Measurements from ENCODE around the gene RAI1. TPM values are rescaled to one million over a fixed set of nuclear protein-coding genes. Genes with fewer than 3 reads are reported as not detected.

RAI1 gene
- total RNA-seq, 2 experiments from 2014 or later, result 17.1 to 49.4 TPM

DNA sequence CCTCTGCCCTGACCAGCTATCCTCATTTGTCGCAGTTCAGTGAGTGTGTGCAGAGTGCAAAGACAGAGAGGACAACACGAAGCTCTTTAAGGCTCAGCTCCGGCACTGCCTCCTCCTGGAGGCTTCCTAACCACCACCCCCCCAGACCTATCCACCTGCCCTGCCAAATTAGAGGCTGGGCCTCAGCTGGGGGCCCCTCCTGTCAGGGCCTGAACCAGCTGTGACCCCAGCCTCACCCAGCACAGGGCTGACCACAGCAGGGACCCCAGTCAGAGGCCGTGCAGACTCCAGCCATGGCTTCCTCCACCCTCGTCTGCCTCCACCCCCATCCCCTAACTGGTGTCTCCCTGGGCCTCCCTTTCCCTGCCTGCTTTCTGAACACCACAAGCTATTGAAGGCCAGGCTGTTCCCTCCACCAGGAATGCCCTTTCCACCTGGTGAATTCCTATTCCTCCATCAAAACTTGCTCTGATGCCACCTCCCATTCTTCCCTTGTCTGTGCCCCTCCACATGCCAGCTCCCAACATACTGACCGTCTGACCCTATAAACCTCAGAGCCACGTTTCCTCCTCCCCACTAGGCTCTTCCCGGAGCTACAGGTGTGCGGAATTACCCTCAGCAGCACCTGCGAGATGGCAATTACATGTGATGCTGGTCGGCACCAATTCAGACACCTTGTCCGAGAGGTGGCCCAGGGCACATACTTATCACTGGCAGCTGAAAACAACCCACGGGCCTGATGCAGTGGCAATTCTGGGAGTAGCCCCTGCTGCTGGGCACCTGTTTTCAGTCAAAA is 146.8 kb downstream of the RAI1 start:
- Histone ChIP-seq H2AFZ (ENCODE audit: low read length) (no peak overlapping the region), H3K9me2 (ENCODE audit: insufficient read depth, low read length) (no peaks in the 10 kb centered on the region), H3K79me2 (ENCODE audit: insufficient read depth, low read depth, low read length) (peaks cover 46% of the 10 kb centered on the region), H3K36me3 (ENCODE audit: insufficient read depth, low read length) (peaks cover 25% of the 10 kb centered on the region), H3K4me2 (ENCODE audit: low read length) (peak overlapping the region; percentile 9; the same call in 1 of the 2 replicates), H3K9me3 (ENCODE audit: low read length) (no peaks in the 10 kb centered on the region), H3K4me1 (ENCODE audit: insufficient read depth, low read length, poor library complexity, severe bottlenecking) (peaks cover 73% of the 10 kb centered on the region), H3K4me3 (ENCODE audit: low read depth, low read length, poor library complexity, severe bottlenecking) (no peak overlapping the region), H3K27ac (ENCODE audit: low read depth, low read length, poor library complexity, severe bottlenecking) (peak overlapping the region; percentile 6), H4K20me1 (ENCODE audit: insufficient read depth, low read length) (peaks cover 2% of the 10 kb centered on the region; the same call in 1 of the 2 replicates)
- ChIA-PET CTCF (ENCODE audit: unreplicated experiment) (interaction anchor here (0.7 to 1.4 kb wide), 3 partner anchors 8 to 31 kb away, joined by 3 to 5 read pairs (median 4); partner anchors contain the start of gene SREBF1), POLR2A (interaction anchor here (0.6 to 3.0 kb wide), 2 partner anchors 8 to 201 kb away, joined by 3 to 10 read pairs; partner anchors contain the start of gene SREBF1)
- BruUV-seq (replicated peaks), result no TSS peak
- TF ChIP-seq EZH2phosphoT487 (IDR thresholded peaks at IDR 0.05; ENCODE audit: borderline replicate concordance, low read depth, low read length), result no peak
- TF ChIP-seq, protein P1, sequence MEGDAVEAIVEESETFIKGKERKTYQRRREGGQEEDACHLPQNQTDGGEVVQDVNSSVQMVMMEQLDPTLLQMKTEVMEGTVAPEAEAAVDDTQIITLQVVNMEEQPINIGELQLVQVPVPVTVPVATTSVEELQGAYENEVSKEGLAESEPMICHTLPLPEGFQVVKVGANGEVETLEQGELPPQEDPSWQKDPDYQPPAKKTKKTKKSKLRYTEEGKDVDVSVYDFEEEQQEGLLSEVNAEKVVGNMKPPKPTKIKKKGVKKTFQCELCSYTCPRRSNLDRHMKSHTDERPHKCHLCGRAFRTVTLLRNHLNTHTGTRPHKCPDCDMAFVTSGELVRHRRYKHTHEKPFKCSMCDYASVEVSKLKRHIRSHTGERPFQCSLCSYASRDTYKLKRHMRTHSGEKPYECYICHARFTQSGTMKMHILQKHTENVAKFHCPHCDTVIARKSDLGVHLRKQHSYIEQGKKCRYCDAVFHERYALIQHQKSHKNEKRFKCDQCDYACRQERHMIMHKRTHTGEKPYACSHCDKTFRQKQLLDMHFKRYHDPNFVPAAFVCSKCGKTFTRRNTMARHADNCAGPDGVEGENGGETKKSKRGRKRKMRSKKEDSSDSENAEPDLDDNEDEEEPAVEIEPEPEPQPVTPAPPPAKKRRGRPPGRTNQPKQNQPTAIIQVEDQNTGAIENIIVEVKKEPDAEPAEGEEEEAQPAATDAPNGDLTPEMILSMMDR (conservative IDR thresholded peaks at IDR 0.05; ENCODE audit: low read length), result no peak
- intact Hi-C loops (cut with micrococcal nuclease; ENCODE audit: unreplicated experiment), result no loop called here
- DNase-seq (ENCODE audit: low spot score), result no peak

DNA sequence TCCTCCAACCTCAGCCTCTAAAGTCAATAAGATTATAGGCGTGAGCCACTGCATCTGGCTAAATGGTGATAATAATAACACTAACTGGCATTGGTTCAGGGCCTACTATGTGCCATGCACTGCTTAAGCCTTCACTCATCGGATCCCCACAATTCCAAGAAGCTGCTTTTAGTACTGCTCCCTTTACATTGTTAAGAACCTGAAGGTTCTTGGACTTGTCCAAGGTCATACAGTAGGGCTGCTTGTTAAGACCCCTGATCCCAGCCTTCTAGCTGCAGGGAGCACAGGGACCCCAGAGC is 149.0 kb downstream of the RAI1 start:
- intact Hi-C loops (cut with micrococcal nuclease; ENCODE audit: unreplicated experiment), result no loop called here
- H3K27ac ChIP-seq (ENCODE audit: low read depth, low read length, poor library complexity, severe bottlenecking), result no peak overlapping the region
- TF ChIP-seq, protein P1 (conservative IDR thresholded peaks at IDR 0.05; ENCODE audit: low read length), result no peak
- TF ChIP-seq EZH2phosphoT487 (IDR thresholded peaks at IDR 0.05; ENCODE audit: borderline replicate concordance, low read depth, low read length), result no peak
- no peak for DNase-seq (ENCODE audit: low spot score)
- peaks cover 50% of the 10 kb centered on the region for H3K79me2 ChIP-seq (ENCODE audit: insufficient read depth, low read depth, low read length)
- ChIA-PET POLR2A (interaction anchor here (0.6 kb wide), 1 partner anchor 22 kb away, joined by 3 read pairs; no protein-coding TSS in a partner anchor), CTCF (ENCODE audit: unreplicated experiment) (no interaction called here)
- BruUV-seq (replicated peaks), result no TSS peak
- H4K20me1 ChIP-seq (ENCODE audit: insufficient read depth, low read length), result no peaks in the 10 kb centered on the region
- H3K4me1 ChIP-seq (ENCODE audit: insufficient read depth, low read length, poor library complexity, severe bottlenecking), result peaks cover 75% of the 10 kb centered on the region
- H3K36me3 ChIP-seq (ENCODE audit: insufficient read depth, low read length), result peaks cover 38% of the 10 kb centered on the region
- no peak overlapping the region for H3K4me3 ChIP-seq (ENCODE audit: low read depth, low read length, poor library complexity, severe bottlenecking)
- H3K9me2 ChIP-seq (ENCODE audit: insufficient read depth, low read length), result no peaks in the 10 kb centered on the region
- no peak overlapping the region for H3K4me2 ChIP-seq (ENCODE audit: low read length)
- no peaks in the 10 kb centered on the region for H3K9me3 ChIP-seq (ENCODE audit: low read length)
- no peak overlapping the region for H2AFZ ChIP-seq (ENCODE audit: low read length)

DNA sequence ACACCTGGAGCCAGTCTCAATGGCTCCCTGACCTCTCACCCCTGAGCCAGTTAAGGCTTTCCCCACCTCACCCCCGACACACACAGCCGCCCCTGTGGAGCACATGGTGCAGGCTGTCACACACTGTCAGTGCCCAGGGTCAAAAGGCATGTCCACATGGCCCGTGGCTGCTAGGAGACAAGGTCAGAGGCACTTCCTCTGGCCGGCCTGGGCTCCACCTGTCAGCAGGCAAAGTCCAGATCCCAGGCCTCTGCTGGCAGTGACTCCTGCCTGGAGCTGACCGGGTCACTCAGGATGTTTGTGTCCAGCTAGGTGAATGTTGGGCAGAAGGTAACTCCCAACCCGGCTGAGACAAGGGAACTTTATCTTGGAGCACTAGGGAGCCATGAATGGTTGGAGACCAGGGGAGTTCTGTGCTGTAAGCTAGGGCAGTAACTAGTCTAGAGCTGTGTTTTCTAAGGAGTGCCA is 149.5 kb downstream of the RAI1 start:
- no peak for DNase-seq (ENCODE audit: low spot score)
- H4K20me1 ChIP-seq (ENCODE audit: insufficient read depth, low read length), result no peaks in the 10 kb centered on the region
- ChIA-PET POLR2A (interaction anchor here (0.6 kb wide), 1 partner anchor 23 kb away, joined by 3 read pairs; no protein-coding TSS in a partner anchor), CTCF (ENCODE audit: unreplicated experiment) (no interaction called here)
- intact Hi-C loops (cut with micrococcal nuclease; ENCODE audit: unreplicated experiment), result no loop called here
- H3K9me3 ChIP-seq (ENCODE audit: low read length), result no peaks in the 10 kb centered on the region
- peaks cover 75% of the 10 kb centered on the region for H3K4me1 ChIP-seq (ENCODE audit: insufficient read depth, low read length, poor library complexity, severe bottlenecking)
- H2AFZ ChIP-seq (ENCODE audit: low read length), result no peak overlapping the region
- H3K4me2 ChIP-seq (ENCODE audit: low read length), result no peak overlapping the region
- no peak overlapping the region for H3K4me3 ChIP-seq (ENCODE audit: low read depth, low read length, poor library complexity, severe bottlenecking)
- no peak overlapping the region for H3K27ac ChIP-seq (ENCODE audit: low read depth, low read length, poor library complexity, severe bottlenecking)
- peaks cover 55% of the 10 kb centered on the region for H3K79me2 ChIP-seq (ENCODE audit: insufficient read depth, low read depth, low read length)
- no peaks in the 10 kb centered on the region for H3K9me2 ChIP-seq (ENCODE audit: insufficient read depth, low read length)
- TF ChIP-seq EZH2phosphoT487 (IDR thresholded peaks at IDR 0.05; ENCODE audit: borderline replicate concordance, low read depth, low read length), result no peak
- TF ChIP-seq, protein P1 (conservative IDR thresholded peaks at IDR 0.05; ENCODE audit: low read length), result no peak
- peaks cover 36% of the 10 kb centered on the region for H3K36me3 ChIP-seq (ENCODE audit: insufficient read depth, low read length)
- BruUV-seq (replicated peaks), result no TSS peak

Data from OCI-LY7 (cell line).